Nephron (organoid): Measurements from ENCODE around the gene RHO.
A peak's percentile ranks its signal among the peaks of the same experiment; 100 is the strongest.

ENCODE experiments used
- H3K27ac Mint-ChIP-seq, 3 experiments: 2 replicates each; pipeline ENCODE4 v1.8.0; 2020; ENCODE audit warnings: mixed read lengths in 3 of 3, mild to moderate bottlenecking in 2 of 3, moderate library complexity in 1 of 3
- H3K27me3 Mint-ChIP-seq: 2 replicates; pipeline ENCODE4 v1.8.0; 2021; ENCODE audit warnings: low read depth, mild to moderate bottlenecking, moderate library complexity, mixed read lengths
- H3K36me3 Mint-ChIP-seq: 2 replicates; pipeline ENCODE4 v1.8.0; 2020; ENCODE audit warnings: low read depth, mixed read lengths
- H3K4me1 Mint-ChIP-seq: 2 replicates; pipeline ENCODE4 v1.8.0; 2020; ENCODE audit warnings: mixed read lengths
- H3K4me3 Mint-ChIP-seq, 3 experiments: 2 replicates each; pipeline ENCODE4 v1.8.0; 2020; ENCODE audit warnings: mild to moderate bottlenecking in 3 of 3, mixed read lengths in 3 of 3, moderate library complexity in 2 of 3
- H3K9me3 Mint-ChIP-seq: 2 replicates; pipeline ENCODE4 v1.8.0; 2020; ENCODE audit warnings: mixed read lengths
- TF ChIP-seq, protein P1 (sequence below), 3 experiments: fragments of 200-600 bp; sonication (generic); IDR thresholded peaks; one replicate each; pipeline ENCODE4 v1.5.0; 2021; ENCODE audit warnings: antibody characterized with exemption in 3 of 3; ENCODE audit not compliant: unreplicated experiment in 3 of 3

RHO gene

DNA sequence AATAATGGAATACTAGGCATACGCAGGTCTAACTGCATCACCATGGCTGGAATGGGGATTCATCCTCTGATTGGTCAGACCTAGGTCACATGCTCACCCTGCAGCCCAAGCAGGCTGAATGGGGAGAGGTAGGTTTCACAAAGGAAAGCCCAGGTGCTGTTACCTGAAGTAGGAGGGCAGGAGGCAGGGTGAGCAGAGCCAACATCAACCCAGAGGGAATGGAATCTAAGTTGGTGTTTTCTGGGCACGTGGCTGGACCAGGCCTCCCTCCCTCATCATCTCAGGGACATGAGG, 7.9 kb downstream of the RHO start:
- no peaks in the 10 kb centered on the region for H3K36me3 Mint-ChIP-seq
- no peak overlapping the region for H3K4me3 Mint-ChIP-seq
- peaks cover 7% of the 10 kb centered on the region for H3K27me3 Mint-ChIP-seq
- peaks cover 25% of the 10 kb centered on the region for H3K4me1 Mint-ChIP-seq
- H3K27ac Mint-ChIP-seq: peak overlapping the region in 1 of 3 experiments; percentile 12
- TF ChIP-seq, protein P1, sequence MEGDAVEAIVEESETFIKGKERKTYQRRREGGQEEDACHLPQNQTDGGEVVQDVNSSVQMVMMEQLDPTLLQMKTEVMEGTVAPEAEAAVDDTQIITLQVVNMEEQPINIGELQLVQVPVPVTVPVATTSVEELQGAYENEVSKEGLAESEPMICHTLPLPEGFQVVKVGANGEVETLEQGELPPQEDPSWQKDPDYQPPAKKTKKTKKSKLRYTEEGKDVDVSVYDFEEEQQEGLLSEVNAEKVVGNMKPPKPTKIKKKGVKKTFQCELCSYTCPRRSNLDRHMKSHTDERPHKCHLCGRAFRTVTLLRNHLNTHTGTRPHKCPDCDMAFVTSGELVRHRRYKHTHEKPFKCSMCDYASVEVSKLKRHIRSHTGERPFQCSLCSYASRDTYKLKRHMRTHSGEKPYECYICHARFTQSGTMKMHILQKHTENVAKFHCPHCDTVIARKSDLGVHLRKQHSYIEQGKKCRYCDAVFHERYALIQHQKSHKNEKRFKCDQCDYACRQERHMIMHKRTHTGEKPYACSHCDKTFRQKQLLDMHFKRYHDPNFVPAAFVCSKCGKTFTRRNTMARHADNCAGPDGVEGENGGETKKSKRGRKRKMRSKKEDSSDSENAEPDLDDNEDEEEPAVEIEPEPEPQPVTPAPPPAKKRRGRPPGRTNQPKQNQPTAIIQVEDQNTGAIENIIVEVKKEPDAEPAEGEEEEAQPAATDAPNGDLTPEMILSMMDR (IDR thresholded peaks at IDR 0.05; ENCODE audit: unreplicated experiment in 3 of 3): no peak
- H3K9me3 Mint-ChIP-seq: no peaks in the 10 kb centered on the region

DNA sequence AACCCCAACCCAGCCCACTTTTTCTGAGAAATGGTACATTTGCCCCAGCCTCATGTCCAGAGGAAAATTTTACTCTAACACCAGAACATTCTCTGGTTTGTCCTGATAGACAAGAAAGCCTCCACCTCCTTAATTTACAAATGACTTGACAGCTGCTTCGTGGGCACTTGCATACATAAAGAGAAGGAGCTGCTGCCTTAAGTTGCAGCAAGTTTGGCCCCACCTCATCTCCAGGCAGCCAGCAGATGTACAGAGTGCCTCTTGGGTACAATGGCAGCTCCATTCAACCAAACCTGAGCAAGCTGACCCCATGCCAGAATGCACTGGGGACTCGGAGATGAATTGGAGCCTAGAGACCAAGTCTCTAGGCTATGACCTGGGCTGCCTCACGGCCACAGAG, 8.4 kb downstream of the RHO start:
- Mint-ChIP-seq H3K9me3 (no peaks in the 10 kb centered on the region), H3K27ac (no peak overlapping the region), H3K4me1 (peaks cover 21% of the 10 kb centered on the region), H3K4me3 (no peak overlapping the region), H3K36me3 (no peaks in the 10 kb centered on the region), H3K27me3 (peaks cover 7% of the 10 kb centered on the region)
- TF ChIP-seq, protein P1 (IDR thresholded peaks at IDR 0.05; ENCODE audit: unreplicated experiment in 3 of 3): no peak

DNA sequence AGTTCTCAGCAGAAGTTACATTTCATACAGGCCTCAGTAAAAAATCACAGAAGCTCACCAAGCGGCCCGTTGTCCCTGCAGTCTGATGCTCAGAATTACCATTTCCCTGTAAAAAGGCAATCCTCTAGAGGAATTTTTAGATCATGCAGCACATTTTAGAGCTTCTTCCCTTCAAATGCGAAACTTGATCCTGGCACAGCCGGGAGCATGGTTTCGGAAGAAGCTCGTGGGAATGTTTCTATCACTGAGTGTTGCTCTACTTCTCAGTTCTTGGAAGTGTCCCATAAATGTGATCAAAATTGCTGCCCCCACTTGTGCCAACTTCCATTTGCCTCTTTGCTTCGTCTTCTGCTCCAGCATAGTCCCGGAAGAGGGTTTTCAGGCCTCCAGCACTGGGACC, 10.8 kb downstream of the RHO start:
- no peak overlapping the region for H3K4me3 Mint-ChIP-seq

DNA sequence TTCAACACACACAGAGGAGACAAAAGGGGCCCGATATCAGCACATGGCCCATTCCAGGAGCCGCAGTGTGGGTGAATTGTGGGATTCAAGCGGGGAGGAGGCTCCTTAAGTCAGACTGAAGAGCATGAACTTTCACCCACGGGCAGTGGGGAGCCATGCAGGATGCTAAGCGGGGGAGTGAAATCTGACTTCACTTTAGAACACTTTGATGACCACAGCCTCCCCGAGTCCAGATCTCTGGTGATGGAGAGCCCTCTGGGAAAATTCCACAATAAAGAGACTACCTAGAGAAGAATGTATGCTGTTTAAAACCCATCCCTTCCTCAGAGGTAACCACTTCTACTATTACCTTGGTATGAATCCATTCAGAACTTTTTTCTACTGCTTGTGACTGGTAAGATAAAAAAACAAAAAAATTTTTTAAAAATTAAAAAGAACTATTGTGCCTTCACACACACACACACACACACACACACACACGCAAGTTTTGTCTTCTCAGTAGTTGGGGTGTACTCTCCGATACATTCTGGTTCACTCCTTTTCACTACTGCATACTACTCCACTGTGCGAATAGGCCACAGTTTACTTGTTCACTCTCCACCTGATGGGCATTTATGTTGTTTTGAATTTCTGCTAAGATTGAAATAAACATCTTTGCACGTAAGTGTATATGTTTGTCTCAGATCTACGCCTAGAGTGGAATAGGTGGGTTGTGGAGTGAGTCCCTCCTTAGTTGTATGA, 12.5 kb downstream of the RHO start:
- H3K36me3 Mint-ChIP-seq: no peaks in the 10 kb centered on the region
- H3K4me1 Mint-ChIP-seq: peaks cover 14% of the 10 kb centered on the region
- TF ChIP-seq, protein P1 (IDR thresholded peaks at IDR 0.05; ENCODE audit: unreplicated experiment in 3 of 3): no peak
- H3K27me3 Mint-ChIP-seq: peaks cover 4% of the 10 kb centered on the region
- no peak overlapping the region for H3K27ac Mint-ChIP-seq
- no peaks in the 10 kb centered on the region for H3K9me3 Mint-ChIP-seq
- no peak overlapping the region for H3K4me3 Mint-ChIP-seq

More for the DNA sequence above, 10.8 kb downstream of the RHO start:
- Mint-ChIP-seq H3K9me3 (no peaks in the 10 kb centered on the region), H3K4me1 (peaks cover 21% of the 10 kb centered on the region), H3K36me3 (no peaks in the 10 kb centered on the region), H3K27me3 (peaks cover 7% of the 10 kb centered on the region), H3K27ac (peak overlapping the region; percentile 12 to 65 (median 26))
- TF ChIP-seq, protein P1 (IDR thresholded peaks at IDR 0.05; ENCODE audit: unreplicated experiment in 3 of 3): no peak

DNA sequence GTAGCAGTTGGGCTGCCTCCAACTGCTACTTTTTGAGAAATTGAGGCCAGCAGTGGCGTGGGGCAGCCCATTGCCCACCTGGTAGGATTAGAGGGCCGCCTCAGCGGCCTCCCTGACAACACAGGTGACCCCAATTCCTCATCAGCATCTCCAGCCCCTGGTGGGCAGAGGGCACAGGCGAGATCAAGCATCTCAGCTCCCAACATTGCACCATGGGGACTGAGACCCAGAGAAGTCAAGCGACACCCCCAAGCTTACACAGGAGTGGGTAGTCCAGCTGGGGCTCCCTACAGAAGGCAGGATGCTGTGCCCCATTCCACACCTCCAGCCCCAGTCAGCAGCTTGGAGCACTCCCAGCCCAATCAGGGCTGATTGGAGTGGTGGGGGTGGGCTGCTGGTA, 14.3 kb downstream of the RHO start:
- H3K36me3 Mint-ChIP-seq: no peaks in the 10 kb centered on the region
- no peak overlapping the region for H3K27ac Mint-ChIP-seq
- no peak overlapping the region for H3K4me3 Mint-ChIP-seq
- peaks cover 4% of the 10 kb centered on the region for H3K27me3 Mint-ChIP-seq
- TF ChIP-seq, protein P1 (IDR thresholded peaks at IDR 0.05; ENCODE audit: unreplicated experiment in 3 of 3): no peak
- no peaks in the 10 kb centered on the region for H3K9me3 Mint-ChIP-seq
- peaks cover 14% of the 10 kb centered on the region for H3K4me1 Mint-ChIP-seq

DNA sequence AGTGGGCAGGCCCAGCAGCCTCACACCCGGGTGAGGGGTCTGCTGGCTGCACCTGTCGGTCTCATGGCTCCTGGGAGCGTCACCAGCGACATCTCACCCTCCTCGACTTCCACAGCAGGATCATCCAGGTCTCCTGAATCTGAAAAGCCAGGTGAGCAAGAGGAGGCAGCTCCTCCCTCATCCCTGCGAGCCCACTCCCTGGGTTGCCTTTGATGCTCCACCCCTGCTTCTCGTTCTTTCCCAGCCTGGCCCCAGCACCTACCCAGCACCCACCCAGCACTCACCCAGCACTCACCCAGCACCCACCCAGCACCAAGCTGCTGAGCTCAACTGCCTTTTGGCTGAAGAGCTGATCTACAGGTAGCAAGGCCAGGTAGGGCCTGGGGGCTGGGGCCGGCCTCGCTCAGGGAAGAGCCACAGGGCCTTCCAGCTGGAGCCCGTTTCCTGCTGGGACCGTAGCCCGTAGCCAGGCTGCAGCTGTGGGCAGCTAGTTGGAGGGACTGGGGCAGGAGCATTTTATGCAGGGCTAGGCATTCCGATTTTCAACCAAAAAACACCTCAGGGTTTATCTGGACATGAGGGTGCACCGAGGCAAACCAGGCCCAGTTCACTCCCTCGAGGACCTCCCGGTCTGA, 14.8 kb downstream of the RHO start, which contains the start of gene H1-8:
H1-8 (plus strand) TSS at position 20 of the 635 bp plus-strand sequence; CDS start at position 64, 44 bp downstream.
- Mint-ChIP-seq H3K36me3 (no peaks in the 10 kb centered on the region), H3K4me1 (peaks cover 14% of the 10 kb centered on the region), H3K4me3 (no peak within 1 kb of the TSS), H3K9me3 (no peaks in the 10 kb centered on the region), H3K27me3 (no peaks in the 10 kb centered on the region), H3K27ac (no peak within 1 kb of the TSS)
- TF ChIP-seq, protein P1 (IDR thresholded peaks at IDR 0.05; ENCODE audit: unreplicated experiment in 3 of 3): no peak
